Osteoblast (primary cell): ENCODE results near the gene SGPL1. TPM values are rescaled to one million over a fixed set of nuclear protein-coding genes. Genes with fewer than 3 reads are reported as not detected.
A peak's percentile ranks its signal among the peaks of the same experiment; 100 is the strongest.

ENCODE experiments used
- DNase-seq: peaks from one replicate; pipeline ENCODE4 v3.0.0; 2011; ENCODE audit warnings: low spot score, mixed read lengths; ENCODE audit not compliant: insufficient read length; ENCODE audit errors: missing footprints
- H2AFZ ChIP-seq: 2 replicates; pipeline ENCODE4 v1.6.0; 2011; ENCODE audit warnings: mild to moderate bottlenecking, low read length
- H3K27ac ChIP-seq: 2 replicates; pipeline ENCODE4 v1.5.1; 2011; ENCODE audit warnings: mild to moderate bottlenecking, low read depth, low read length, moderate library complexity
- H3K27me3 ChIP-seq: 2 replicates; pipeline ENCODE4 v1.6.0; 2012; ENCODE audit warnings: mild to moderate bottlenecking, control low read depth, inconsistent platforms, low read length, moderate library complexity; ENCODE audit not compliant: insufficient read depth
- H3K36me3 ChIP-seq: 2 replicates; pipeline ENCODE4 v1.5.1; 2011; ENCODE audit warnings: mild to moderate bottlenecking, low read length, control low read depth, moderate library complexity; ENCODE audit not compliant: insufficient read depth
- H3K4me1 ChIP-seq: 2 replicates; pipeline ENCODE4 v1.5.1; 2011; ENCODE audit warnings: mild to moderate bottlenecking, low read length, control low read depth, moderate library complexity; ENCODE audit not compliant: insufficient read depth
- H3K4me2 ChIP-seq: 2 replicates; pipeline ENCODE4 v1.6.0; 2011; ENCODE audit warnings: mild to moderate bottlenecking, low read length; ENCODE audit not compliant: insufficient read depth
- H3K4me3 ChIP-seq: fragments of 200-600 bp; sonication (generic); 3 replicates; pipeline ENCODE4 v1.5.1; 2012; ENCODE audit warnings: mild to moderate bottlenecking, low read length, inconsistent platforms; ENCODE audit not compliant: insufficient read depth
- H3K79me2 ChIP-seq: 2 replicates; pipeline ENCODE4 v1.6.0; 2012; ENCODE audit warnings: mild to moderate bottlenecking, low read length, control low read depth, inconsistent platforms; ENCODE audit not compliant: insufficient read depth
- H3K9me3 ChIP-seq: 2 replicates; pipeline ENCODE4 v1.5.1; 2011; ENCODE audit warnings: low read depth, low read length, control low read depth
- H4K20me1 ChIP-seq: 2 replicates; pipeline ENCODE4 v1.6.0; 2012; ENCODE audit warnings: mild to moderate bottlenecking, low read length, control low read depth; ENCODE audit not compliant: insufficient read depth
- total RNA-seq: library from RNA; depleted of rRNA; stranded (reverse); fragments of >200 nt; gene quantifications from 2 replicates; pipeline ENCODE4 v1.2.3, GENCODE V29; 2012
- TF ChIP-seq, protein P1 (sequence below): IDR thresholded peaks from 2 replicates; pipeline ENCODE4 v1.5.1; 2011; ENCODE audit warnings: mild to moderate bottlenecking, low read depth, low read length, moderate library complexity; ENCODE audit errors: extremely low read depth

Gene SGPL1
- total RNA-seq, 1 donor, result 47.4 TPM

DNA sequence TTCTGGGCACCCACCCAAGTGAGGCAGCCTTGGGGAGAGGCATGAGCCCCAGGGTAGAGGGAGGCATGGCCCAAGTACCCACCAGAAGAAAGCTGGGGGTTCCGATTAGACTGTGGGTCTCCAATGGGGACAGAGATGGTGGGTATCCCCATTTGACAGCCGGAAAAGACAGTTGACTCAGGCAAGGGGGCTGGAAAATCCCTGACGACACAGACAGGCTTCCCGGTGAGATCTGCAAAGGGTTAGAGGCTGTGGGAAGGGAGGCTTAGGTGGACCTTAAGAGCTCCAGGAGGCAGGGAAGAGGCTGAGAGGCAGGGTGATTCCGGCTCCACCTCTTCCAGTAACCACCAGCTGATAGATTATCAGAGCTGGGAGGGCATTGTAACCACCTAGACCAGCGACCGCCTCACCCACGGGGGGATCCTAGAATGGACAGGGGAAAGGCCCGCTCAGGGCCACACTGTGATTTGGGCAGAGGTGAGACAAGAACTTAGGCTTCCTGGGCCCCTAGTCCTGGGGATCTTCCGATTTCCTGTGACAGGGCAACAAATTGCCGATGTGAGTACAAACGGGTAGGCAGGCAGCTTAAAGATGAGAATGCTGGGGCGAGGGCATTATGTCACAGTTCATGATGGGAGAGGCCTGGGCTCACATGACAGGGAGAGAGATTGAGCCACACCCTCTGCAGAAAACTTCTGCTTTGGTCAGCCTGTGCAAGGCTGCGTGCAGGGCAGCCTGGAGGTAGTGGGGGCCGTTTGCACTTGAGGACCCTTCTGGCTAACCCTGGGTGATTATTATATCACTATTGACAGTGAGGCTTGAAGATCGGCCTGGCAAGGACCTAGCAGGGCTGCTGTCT, 36.0 kb upstream of the SGPL1 start:
- Histone ChIP-seq H3K4me1 (no peaks in the 10 kb centered on the region), H3K27me3 (peaks cover 10% of the 10 kb centered on the region), H3K4me2 (no peak overlapping the region), H3K4me3 (no peak overlapping the region), H2AFZ (no peak overlapping the region), H3K9me3 (no peaks in the 10 kb centered on the region), H3K27ac (no peak overlapping the region), H3K79me2 (no peaks in the 10 kb centered on the region), H3K36me3 (no peaks in the 10 kb centered on the region), H4K20me1 (no peaks in the 10 kb centered on the region)
- TF ChIP-seq, protein P1, sequence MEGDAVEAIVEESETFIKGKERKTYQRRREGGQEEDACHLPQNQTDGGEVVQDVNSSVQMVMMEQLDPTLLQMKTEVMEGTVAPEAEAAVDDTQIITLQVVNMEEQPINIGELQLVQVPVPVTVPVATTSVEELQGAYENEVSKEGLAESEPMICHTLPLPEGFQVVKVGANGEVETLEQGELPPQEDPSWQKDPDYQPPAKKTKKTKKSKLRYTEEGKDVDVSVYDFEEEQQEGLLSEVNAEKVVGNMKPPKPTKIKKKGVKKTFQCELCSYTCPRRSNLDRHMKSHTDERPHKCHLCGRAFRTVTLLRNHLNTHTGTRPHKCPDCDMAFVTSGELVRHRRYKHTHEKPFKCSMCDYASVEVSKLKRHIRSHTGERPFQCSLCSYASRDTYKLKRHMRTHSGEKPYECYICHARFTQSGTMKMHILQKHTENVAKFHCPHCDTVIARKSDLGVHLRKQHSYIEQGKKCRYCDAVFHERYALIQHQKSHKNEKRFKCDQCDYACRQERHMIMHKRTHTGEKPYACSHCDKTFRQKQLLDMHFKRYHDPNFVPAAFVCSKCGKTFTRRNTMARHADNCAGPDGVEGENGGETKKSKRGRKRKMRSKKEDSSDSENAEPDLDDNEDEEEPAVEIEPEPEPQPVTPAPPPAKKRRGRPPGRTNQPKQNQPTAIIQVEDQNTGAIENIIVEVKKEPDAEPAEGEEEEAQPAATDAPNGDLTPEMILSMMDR, result no peak
- DNase-seq, result peak; percentile 68

DNA sequence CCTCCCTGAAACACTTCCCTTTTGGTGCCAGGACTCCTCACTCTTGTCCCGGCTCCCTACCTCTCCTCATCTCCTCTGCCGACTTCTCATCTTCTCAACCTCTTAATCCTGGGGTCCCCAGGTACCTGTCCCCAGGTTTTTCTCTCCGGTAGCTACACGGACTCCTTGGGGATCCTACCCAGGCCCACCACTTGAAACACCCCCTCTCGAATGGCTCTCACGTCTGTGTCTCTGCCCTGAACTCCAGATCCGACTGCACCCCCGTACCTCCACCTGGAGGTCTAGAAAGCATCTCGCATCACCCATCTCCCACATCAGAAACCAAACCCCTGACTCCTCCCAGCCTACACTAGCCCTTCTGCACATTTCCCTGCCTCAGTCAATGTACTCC, 35.4 kb upstream of the SGPL1 start:
- Histone ChIP-seq H3K79me2 (no peaks in the 10 kb centered on the region), H3K4me1 (no peaks in the 10 kb centered on the region), H3K27ac (no peak overlapping the region), H3K4me3 (no peak overlapping the region), H4K20me1 (no peaks in the 10 kb centered on the region), H3K9me3 (no peaks in the 10 kb centered on the region), H2AFZ (no peak overlapping the region), H3K4me2 (no peak overlapping the region), H3K36me3 (no peaks in the 10 kb centered on the region), H3K27me3 (peaks cover 10% of the 10 kb centered on the region)
- TF ChIP-seq, protein P1, result no peak
- DNase-seq, result peak; percentile 72

DNA sequence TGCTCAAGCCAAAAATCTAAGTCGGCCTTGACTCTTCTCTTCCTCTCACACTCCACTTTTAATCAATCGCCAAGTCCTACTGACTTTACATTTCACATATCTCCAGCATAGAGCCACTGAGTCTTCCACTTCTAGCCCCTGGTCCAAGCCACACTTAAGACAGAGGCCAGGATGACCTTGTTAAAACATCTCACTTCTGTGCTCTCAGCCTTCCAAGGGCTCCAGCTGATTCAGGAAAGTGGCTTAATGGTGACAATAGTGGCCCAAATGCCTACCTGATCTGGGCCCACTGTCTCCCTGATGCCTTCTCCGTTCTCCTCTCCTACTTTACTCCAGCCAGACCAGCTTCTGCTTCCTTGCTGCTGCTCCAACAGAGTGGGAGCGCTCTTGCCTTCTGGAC, 35.0 kb upstream of the SGPL1 start:
- H3K27ac ChIP-seq, result no peak overlapping the region
- H3K4me2 ChIP-seq, result no peak overlapping the region
- peaks cover 10% of the 10 kb centered on the region for H3K27me3 ChIP-seq
- no peaks in the 10 kb centered on the region for H3K36me3 ChIP-seq
- peak; percentile 51 for DNase-seq
- TF ChIP-seq, protein P1, result no peak
- no peaks in the 10 kb centered on the region for H3K79me2 ChIP-seq
- no peaks in the 10 kb centered on the region for H3K4me1 ChIP-seq
- H3K9me3 ChIP-seq, result no peaks in the 10 kb centered on the region
- no peak overlapping the region for H3K4me3 ChIP-seq
- no peak overlapping the region for H2AFZ ChIP-seq
- no peaks in the 10 kb centered on the region for H4K20me1 ChIP-seq

DNA sequence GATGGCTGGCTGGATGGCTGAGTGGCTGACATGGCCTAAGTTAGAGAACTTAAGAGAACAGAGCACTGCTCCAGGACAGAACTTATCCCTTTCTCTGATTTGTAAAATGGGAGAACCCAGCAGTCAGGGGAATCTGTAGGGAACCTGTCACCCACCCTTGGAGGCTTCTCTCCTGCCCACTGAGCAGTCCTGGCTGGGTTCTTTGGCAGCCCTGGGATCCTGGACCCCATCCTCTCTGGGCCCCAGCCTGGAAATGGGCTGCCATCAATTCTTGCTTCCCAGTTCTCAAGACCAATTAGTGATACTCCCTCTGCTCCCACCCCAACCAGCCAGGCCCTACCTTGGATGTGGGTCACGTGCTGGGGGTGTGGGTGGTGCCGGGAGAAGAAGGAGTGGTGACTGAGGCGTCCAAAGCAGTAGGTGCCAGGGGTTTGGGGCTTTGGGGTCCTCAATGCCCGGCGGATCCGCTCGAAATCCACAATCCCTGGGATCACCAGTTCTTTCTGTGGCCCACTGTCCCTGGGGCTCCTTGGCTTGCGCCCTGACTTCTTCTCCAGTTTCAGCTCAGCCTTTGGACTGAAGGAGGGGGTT, 34.2 kb upstream of the SGPL1 start:
- Histone ChIP-seq H4K20me1 (no peaks in the 10 kb centered on the region), H3K9me3 (no peaks in the 10 kb centered on the region), H3K4me1 (peaks cover 2% of the 10 kb centered on the region), H3K36me3 (no peaks in the 10 kb centered on the region), H3K4me2 (no peak overlapping the region), H3K27me3 (peaks cover 12% of the 10 kb centered on the region), H3K27ac (no peak overlapping the region), H3K79me2 (no peaks in the 10 kb centered on the region), H2AFZ (no peak overlapping the region), H3K4me3 (no peak overlapping the region)
- TF ChIP-seq, protein P1, result no peak
- DNase-seq, result peak; percentile 39
